ENCODE measurements around the gene TTC39C. TPM values are rescaled to one million over a fixed set of nuclear protein-coding genes. Genes with fewer than 3 reads are reported as not detected.

Gene TTC39C
- total RNA-seq, 1 donor from 2014 or later = 29.2 TPM

DNA sequence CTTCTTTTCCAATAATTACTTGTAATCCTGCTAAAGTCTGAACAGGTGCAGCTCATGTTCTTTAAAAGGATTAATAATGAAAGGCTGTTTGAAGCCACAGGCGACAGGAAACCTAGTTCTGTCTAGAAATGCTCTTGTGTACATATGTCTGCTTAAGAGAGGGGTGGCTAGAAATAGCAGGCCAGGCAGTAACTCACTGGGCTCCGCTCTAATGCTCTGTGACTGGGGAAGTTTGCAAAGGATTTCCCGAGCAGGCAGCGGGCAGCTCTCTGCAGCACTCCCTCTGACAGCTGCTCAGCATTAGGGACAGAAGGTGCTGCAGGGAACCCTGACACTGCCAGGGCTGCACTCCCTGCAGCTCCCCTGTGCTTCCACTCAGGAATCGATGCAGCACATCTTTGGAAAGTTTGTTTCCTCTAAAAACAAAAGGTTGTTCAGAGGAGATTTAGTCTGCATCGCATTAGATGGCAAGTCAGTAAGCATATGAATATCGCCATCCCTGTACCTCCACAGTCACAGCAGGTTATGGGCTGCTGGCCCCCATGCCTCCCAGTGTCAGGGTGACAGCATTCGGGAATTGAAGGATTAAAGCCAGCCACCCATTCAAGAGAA is 33.1 kb upstream of the TTC39C start:
- Mint-ChIP-seq H3K9me3 (peaks cover 14% of the 10 kb centered on the region), H3K36me3 (ENCODE audit: low read depth) (peaks cover 3% of the 10 kb centered on the region), H3K4me1 (peaks cover 10% of the 10 kb centered on the region), H3K4me3 (no peak overlapping the region), H3K27ac (no peak overlapping the region), H3K27me3 (peaks cover 15% of the 10 kb centered on the region)
- intact Hi-C loops (cut with micrococcal nuclease) = loop anchor here (5.0 kb wide), 1 partner anchor 34 kb away; no protein-coding TSS in a partner anchor
- DNase-seq = no peak

GRCh38 chr18:23982155-23983079 is 32.1 kb upstream of the TTC39C start:
- peaks cover 9% of the 10 kb centered on the region for H3K27me3 Mint-ChIP-seq
- DNase-seq = no peak
- peaks cover 7% of the 10 kb centered on the region for H3K9me3 Mint-ChIP-seq
- no peak overlapping the region for H3K4me3 Mint-ChIP-seq
- H3K27ac Mint-ChIP-seq = no peak overlapping the region
- H3K36me3 Mint-ChIP-seq (ENCODE audit: low read depth) = no peaks in the 10 kb centered on the region
- H3K4me1 Mint-ChIP-seq = peaks cover 10% of the 10 kb centered on the region
- intact Hi-C loops (cut with micrococcal nuclease) = loop anchor here (5.0 kb wide), 1 partner anchor 35 kb away; no protein-coding TSS in a partner anchor

- Mint-ChIP-seq H3K27ac (no peak overlapping the region), H3K4me3 (no peak overlapping the region), H3K4me1 (peaks cover 7% of the 10 kb centered on the region), H3K27me3 (peaks cover 9% of the 10 kb centered on the region), H3K36me3 (ENCODE audit: low read depth) (no peaks in the 10 kb centered on the region), H3K9me3 (peaks cover 10% of the 10 kb centered on the region)
- intact Hi-C loops (cut with micrococcal nuclease) = loop anchor here (5.0 kb wide), 1 partner anchor 36 kb away; no protein-coding TSS in a partner anchor
- no peak for DNase-seq
Observed at GRCh38 chr18:23983112-23983511, 31.4 kb upstream of the TTC39C start.

DNA sequence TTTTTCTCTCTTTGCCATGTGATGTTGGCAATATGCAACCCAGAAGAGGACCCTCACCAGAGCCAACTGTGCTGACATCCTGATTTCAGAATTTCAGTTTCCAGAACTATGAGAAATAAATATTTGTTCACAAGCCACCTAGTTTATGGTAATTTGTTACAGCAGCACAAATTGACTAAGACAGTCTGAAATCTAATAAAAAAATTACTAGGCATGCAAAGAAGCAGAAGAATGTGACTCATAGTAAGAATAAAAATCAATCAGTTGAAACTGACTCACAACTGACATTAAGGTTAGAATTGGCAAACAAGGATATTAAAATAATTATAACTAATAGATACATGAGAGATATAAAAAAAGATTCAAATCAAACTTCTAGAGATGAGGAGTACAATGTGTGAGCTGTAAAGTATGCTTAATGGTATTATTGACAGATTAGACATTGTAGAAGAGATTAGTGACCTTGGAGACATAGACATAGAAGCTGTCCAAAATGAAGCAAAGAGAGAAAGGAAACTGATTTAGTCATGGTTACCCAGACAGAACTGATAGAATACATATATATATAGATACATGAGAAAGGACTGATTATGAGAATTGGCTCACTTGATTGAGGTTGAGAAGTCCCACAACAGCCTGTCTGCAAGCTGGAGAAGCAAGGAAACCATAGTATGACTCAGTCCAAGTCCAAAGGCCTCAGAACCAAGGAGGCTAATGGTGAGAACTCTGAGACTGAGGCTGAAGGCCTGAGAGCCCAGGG is 27.8 kb upstream of the TTC39C start:
- intact Hi-C loops (cut with micrococcal nuclease) = no loop called here
- no peak for DNase-seq
- Mint-ChIP-seq H3K9me3 (peaks cover 14% of the 10 kb centered on the region), H3K4me1 (peaks cover 10% of the 10 kb centered on the region), H3K4me3 (no peak overlapping the region), H3K36me3 (ENCODE audit: low read depth) (no peaks in the 10 kb centered on the region), H3K27ac (no peak overlapping the region), H3K27me3 (peaks cover 10% of the 10 kb centered on the region)

- Mint-ChIP-seq H3K9me3 (peaks cover 13% of the 10 kb centered on the region), H3K4me1 (peaks cover 23% of the 10 kb centered on the region), H3K36me3 (ENCODE audit: low read depth) (no peaks in the 10 kb centered on the region), H3K27ac (no peak overlapping the region), H3K4me3 (no peak overlapping the region), H3K27me3 (peaks cover 4% of the 10 kb centered on the region)
- intact Hi-C loops (cut with micrococcal nuclease) = no loop called here
- no peak for DNase-seq
Observed at GRCh38 chr18:23990474-23991410, 23.8 kb upstream of the TTC39C start.

GRCh38 chr18:23992089-23992940 is 22.2 kb upstream of the TTC39C start:
- H3K4me1 Mint-ChIP-seq = peaks cover 23% of the 10 kb centered on the region
- peak overlapping the region; percentile 56 for H3K27ac Mint-ChIP-seq
- peaks cover 7% of the 10 kb centered on the region for H3K9me3 Mint-ChIP-seq
- H3K4me3 Mint-ChIP-seq = peak overlapping the region; percentile 51
- intact Hi-C loops (cut with micrococcal nuclease) = loop anchor here (2.0 kb wide), 1 partner anchor 16 kb away; no protein-coding TSS in a partner anchor
- H3K36me3 Mint-ChIP-seq (ENCODE audit: low read depth) = no peaks in the 10 kb centered on the region
- H3K27me3 Mint-ChIP-seq = peaks cover 4% of the 10 kb centered on the region
- DNase-seq = peak; percentile 82

GRCh38 chr18:23992941-23993280 is 21.6 kb upstream of the TTC39C start:
- Mint-ChIP-seq H3K36me3 (ENCODE audit: low read depth) (no peaks in the 10 kb centered on the region), H3K9me3 (peaks cover 7% of the 10 kb centered on the region), H3K27me3 (peaks cover 4% of the 10 kb centered on the region), H3K4me1 (peaks cover 23% of the 10 kb centered on the region), H3K27ac (peak overlapping the region; percentile 56), H3K4me3 (peak overlapping the region; percentile 51)
- intact Hi-C loops (cut with micrococcal nuclease) = loop anchor here (2.0 kb wide), 1 partner anchor 16 kb away; no protein-coding TSS in a partner anchor
- DNase-seq = no peak

DNA sequence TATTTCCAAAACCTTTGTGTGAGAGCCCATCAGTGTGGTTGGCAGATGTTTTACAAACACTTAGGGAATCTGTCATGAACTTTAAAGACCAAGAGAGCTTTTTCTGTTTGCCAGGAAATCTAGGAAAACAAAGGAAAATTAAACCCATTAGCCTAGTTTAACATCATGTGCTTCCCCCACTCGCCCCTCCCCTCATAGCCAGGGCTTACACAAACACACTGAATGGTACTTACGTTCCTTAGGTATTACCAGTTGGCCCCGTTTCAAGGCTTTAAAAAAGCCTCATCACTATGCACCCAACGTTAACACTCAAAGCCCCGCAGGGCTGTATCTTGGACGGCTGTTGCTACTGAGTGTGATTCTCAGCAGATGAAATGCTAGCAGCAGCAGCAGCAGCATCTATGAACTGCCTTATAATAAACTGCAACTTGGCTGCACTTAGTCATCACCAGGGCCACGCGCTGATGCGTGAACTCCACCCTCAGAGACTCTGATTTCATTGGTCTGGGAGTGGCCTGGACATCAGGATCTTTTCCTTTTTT is 20.1 kb upstream of the TTC39C start:
- Mint-ChIP-seq H3K9me3 (peaks cover 3% of the 10 kb centered on the region), H3K36me3 (ENCODE audit: low read depth) (no peaks in the 10 kb centered on the region)

DNA sequence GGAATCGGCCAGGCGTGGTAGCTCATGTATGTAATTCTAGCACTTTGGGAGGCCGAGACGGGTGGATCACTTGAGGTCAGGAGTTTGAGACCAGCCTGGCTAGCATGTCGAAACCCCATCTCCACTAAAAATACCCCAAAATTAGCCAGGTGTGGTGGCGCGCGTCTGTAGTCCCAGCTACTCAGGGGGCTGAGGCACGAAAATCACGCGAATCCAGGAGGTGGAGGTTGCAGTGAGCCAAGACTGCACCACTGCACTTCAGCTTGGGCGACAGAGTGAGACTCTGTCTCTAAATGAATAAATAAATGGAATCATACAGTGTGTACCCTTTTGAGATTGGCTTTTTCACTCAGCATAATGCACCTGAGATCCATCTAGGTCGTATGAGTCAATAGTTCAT is 19.4 kb upstream of the TTC39C start:
- H3K27ac Mint-ChIP-seq = no peak overlapping the region
- no peak for DNase-seq
- H3K4me3 Mint-ChIP-seq = no peak overlapping the region
- intact Hi-C loops (cut with micrococcal nuclease) = no loop called here
- peaks cover 2% of the 10 kb centered on the region for H3K27me3 Mint-ChIP-seq
- H3K9me3 Mint-ChIP-seq = peaks cover under 1% of the 10 kb centered on the region
- H3K4me1 Mint-ChIP-seq = peaks cover 23% of the 10 kb centered on the region
- no peaks in the 10 kb centered on the region for H3K36me3 Mint-ChIP-seq (ENCODE audit: low read depth)

More for the DNA sequence above, 20.1 kb upstream of the TTC39C start:
- H3K27ac Mint-ChIP-seq = no peak overlapping the region
- H3K4me3 Mint-ChIP-seq = no peak overlapping the region
- H3K27me3 Mint-ChIP-seq = peaks cover 2% of the 10 kb centered on the region
- peaks cover 23% of the 10 kb centered on the region for H3K4me1 Mint-ChIP-seq
- DNase-seq = no peak
- intact Hi-C loops (cut with micrococcal nuclease) = no loop called here

DNA sequence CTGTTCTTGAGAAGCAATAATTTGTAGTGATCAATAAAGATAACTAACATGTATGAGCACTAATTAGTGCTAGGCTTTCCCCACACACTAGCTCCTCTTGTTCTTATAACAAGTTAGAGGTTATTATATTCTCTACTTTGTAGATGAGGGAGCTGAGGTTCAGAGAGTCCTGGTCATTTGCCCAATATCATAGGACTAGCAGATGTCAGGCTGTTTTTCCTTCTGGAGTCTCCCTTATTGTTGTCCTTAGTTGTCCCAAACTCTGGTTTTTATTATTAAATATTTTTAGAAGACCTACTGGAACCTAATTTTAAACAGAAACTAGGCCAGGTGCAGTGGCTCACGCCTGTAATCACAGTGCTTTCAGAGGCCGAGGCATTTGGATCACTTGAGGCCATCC is 16.5 kb upstream of the TTC39C start:
- Mint-ChIP-seq H3K4me1 (peaks cover 23% of the 10 kb centered on the region), H3K9me3 (peaks cover 8% of the 10 kb centered on the region), H3K4me3 (no peak overlapping the region), H3K36me3 (ENCODE audit: low read depth) (no peaks in the 10 kb centered on the region), H3K27ac (no peak overlapping the region), H3K27me3 (peaks cover 2% of the 10 kb centered on the region)
- DNase-seq = no peak
- intact Hi-C loops (cut with micrococcal nuclease) = no loop called here

GRCh38 chr18:23998820-23999219 is 15.7 kb upstream of the TTC39C start:
- intact Hi-C loops (cut with micrococcal nuclease) = no loop called here
- Mint-ChIP-seq H3K36me3 (ENCODE audit: low read depth) (no peaks in the 10 kb centered on the region), H3K27ac (no peak overlapping the region), H3K4me1 (peaks cover 23% of the 10 kb centered on the region), H3K27me3 (peaks cover 2% of the 10 kb centered on the region), H3K4me3 (no peak overlapping the region), H3K9me3 (peaks cover 8% of the 10 kb centered on the region)
- peak; percentile 48 for DNase-seq
